Hepatocyte (in vitro differentiated cells): ENCODE results near the gene JAG2. TPM values are rescaled to one million over a fixed set of nuclear protein-coding genes. Genes with fewer than 3 reads are reported as not detected.

Source experiments
- DNase-seq: peaks from one replicate; pipeline ENCODE4 v3.0.0-alpha.2; 2016; ENCODE audit warnings: low spot score
- H2AFZ ChIP-seq: fragments of 200-600 bp; sonication (generic); 2 replicates; pipeline ENCODE4 v1.6.0; 2016; ENCODE audit warnings: antibody characterized with exemption, mild to moderate bottlenecking
- H3K27ac ChIP-seq: fragments of 200-600 bp; sonication (generic); 2 replicates; pipeline ENCODE4 v1.5.1; 2016; ENCODE audit warnings: mild to moderate bottlenecking
- H3K27me3 ChIP-seq: fragments of 200-600 bp; sonication (generic); 2 replicates; pipeline ENCODE4 v1.6.1; 2016
- H3K36me3 ChIP-seq: fragments of 200-600 bp; sonication (generic); replicated peaks from 2 replicates; pipeline ENCODE4 v1.5.1; 2016; ENCODE audit warnings: low read depth; ENCODE audit not compliant: insufficient read depth
- H3K4me1 ChIP-seq: fragments of 200-600 bp; sonication (generic); 2 replicates; pipeline ENCODE4 v1.5.1; 2016; ENCODE audit warnings: mild to moderate bottlenecking, moderate library complexity; ENCODE audit not compliant: insufficient read depth
- H3K4me2 ChIP-seq: fragments of 200-600 bp; sonication (generic); 2 replicates; pipeline ENCODE4 v1.6.0; 2016
- H3K4me3 ChIP-seq: fragments of 200-600 bp; sonication (generic); 2 replicates; pipeline ENCODE4 v1.5.1; 2016; ENCODE audit warnings: mild to moderate bottlenecking
- H3K79me2 ChIP-seq: fragments of 200-600 bp; sonication (generic); 2 replicates; pipeline ENCODE4 v1.6.0; 2017; ENCODE audit warnings: mild to moderate bottlenecking
- H3K9me2 ChIP-seq: fragments of 200-600 bp; sonication (generic); replicated peaks from 2 replicates; pipeline ENCODE4 v1.6.0; 2017; ENCODE audit warnings: mild to moderate bottlenecking; ENCODE audit not compliant: insufficient read depth
- H3K9me3 ChIP-seq: fragments of 200-600 bp; sonication (generic); 2 replicates; pipeline ENCODE4 v1.5.1; 2016; ENCODE audit warnings: low read depth, mild to moderate bottlenecking
- H4K20me1 ChIP-seq: fragments of 200-600 bp; sonication (generic); 2 replicates; pipeline ENCODE4 v1.6.0; 2016; ENCODE audit warnings: mild to moderate bottlenecking; ENCODE audit not compliant: insufficient read depth, poor library complexity, severe bottlenecking
- CTCF ChIP-seq: fragments of 200-600 bp; sonication (generic); IDR thresholded peaks from 2 replicates; pipeline ENCODE4 v1.5.1; 2016; ENCODE audit warnings: antibody characterized with exemption, mild to moderate bottlenecking; ENCODE audit not compliant: poor library complexity
- EZH2 ChIP-seq: fragments of 200-600 bp; sonication (generic); IDR thresholded peaks from 2 replicates; pipeline ENCODE4 v1.6.1; 2016; ENCODE audit warnings: antibody characterized with exemption, mild to moderate bottlenecking, borderline replicate concordance
- EZH2phosphoT487 ChIP-seq: fragments of 200-600 bp; sonication (generic); IDR thresholded peaks from one replicate; pipeline ENCODE4 v1.6.1; 2018; ENCODE audit warnings: antibody characterized with exemption, mild to moderate bottlenecking, low read depth, moderate library complexity; ENCODE audit not compliant: unreplicated experiment, severe bottlenecking
- WGBS: methylation state at CpG from one replicate; pipeline ENCODE4 v1.1.6; 2016; ENCODE audit warnings: low lambda C conversion rate; ENCODE audit errors: missing lambda C conversion rate; 5-methylcytosine and 5-hydroxymethylcytosine counted together
- polyA plus RNA-seq: library from polyadenylated mRNA; unstranded; fragments of >200 nt; fragmentation: Nextera tagmentation; extraction: Ambion mirVana; gene quantifications from 2 replicates; pipeline ENCODE4 v1.2.1, GENCODE V29; 2016
- total RNA-seq: library from RNA; depleted of rRNA; stranded (reverse); fragments of >200 nt; gene quantifications from 2 replicates; pipeline ENCODE4 v1.2.3, GENCODE V29; 2014

Gene JAG2
- total and polyA plus RNA-seq, 2 experiments from 2014 or later = 4.1 to 6.1 TPM

GRCh38 chr14:105126126-105126980 is 42.2 kb downstream of the JAG2 start:
- no peak for DNase-seq
- H3K9me2 ChIP-seq = no peaks in the 10 kb centered on the region
- H3K4me2 ChIP-seq = no peak overlapping the region
- H3K36me3 ChIP-seq = no peaks in the 10 kb centered on the region
- no peaks in the 10 kb centered on the region for H4K20me1 ChIP-seq
- H3K27me3 ChIP-seq = no peaks in the 10 kb centered on the region
- no peaks in the 10 kb centered on the region for H3K79me2 ChIP-seq
- TF ChIP-seq EZH2phosphoT487 = no peak
- no peak for TF ChIP-seq EZH2
- TF ChIP-seq CTCF = no peak
- H3K4me3 ChIP-seq = no peak overlapping the region
- H2AFZ ChIP-seq = no peak overlapping the region
- H3K4me1 ChIP-seq = no peaks in the 10 kb centered on the region
- H3K27ac ChIP-seq = no peak overlapping the region
- WGBS = 76% methylated on average over 21 of the region's 22 CpGs
- H3K9me3 ChIP-seq = no peaks in the 10 kb centered on the region

GRCh38 chr14:105124823-105125222 is 43.8 kb downstream of the JAG2 start:
- Histone ChIP-seq H3K9me2 (no peaks in the 10 kb centered on the region), H3K27ac (no peak overlapping the region), H3K27me3 (no peaks in the 10 kb centered on the region), H3K36me3 (no peaks in the 10 kb centered on the region), H4K20me1 (no peaks in the 10 kb centered on the region), H3K4me1 (no peaks in the 10 kb centered on the region), H3K4me3 (no peak overlapping the region), H3K4me2 (no peak overlapping the region), H3K79me2 (no peaks in the 10 kb centered on the region), H3K9me3 (no peaks in the 10 kb centered on the region), H2AFZ (no peak overlapping the region)
- DNase-seq = no peak
- WGBS = 81% methylated on average over 5 of the region's 5 CpGs
- TF ChIP-seq CTCF (no peak), EZH2 (no peak), EZH2phosphoT487 (no peak)

- Histone ChIP-seq H2AFZ (no peak overlapping the region), H3K27ac (no peak overlapping the region), H3K27me3 (no peaks in the 10 kb centered on the region), H3K9me3 (no peaks in the 10 kb centered on the region), H3K9me2 (no peaks in the 10 kb centered on the region), H3K4me2 (no peak overlapping the region), H4K20me1 (no peaks in the 10 kb centered on the region), H3K36me3 (no peaks in the 10 kb centered on the region), H3K4me1 (no peaks in the 10 kb centered on the region), H3K79me2 (no peaks in the 10 kb centered on the region), H3K4me3 (no peak overlapping the region)
- WGBS = 78% methylated on average over 17 of the region's 17 CpGs
- DNase-seq = no peak
- no peak for TF ChIP-seq CTCF
- TF ChIP-seq EZH2 = no peak
- no peak for TF ChIP-seq EZH2phosphoT487
Measured at GRCh38 chr14:105123981-105124765, 44.4 kb downstream of the JAG2 start.
